HepG2 (cell line): ENCODE measurements around the gene NELFB. TPM values are rescaled to one million over a fixed set of nuclear protein-coding genes. Genes with fewer than 3 reads are reported as not detected.
A peak's percentile ranks its signal among the peaks of the same experiment; 100 is the strongest.

Source experiments
- ATAC-seq: fragments of 200-7000 bp; cut with Tn5 transposase; 3 replicates; pipeline ENCODE4 v1.9.1; 2020; ENCODE audit warnings: mild to moderate bottlenecking, moderate library complexity
- BruUV-seq: library from RNA; stranded (reverse); fragments of 400-500 nt; replicated peaks from 2 replicates; lab custom pipeline; 2021; lab: Mats Ljungman, UMichigan
- CTCF ChIA-PET: fragments of 300-600 bp; formaldehyde crosslinking; extraction: SDS; loops from one replicate; lab custom pipeline; 2021; ENCODE audit warnings: low total read pairs, inconsistent platforms, low intra/inter-chr PET ratio; lab: Yijun Ruan, JAX
- POLR2A ChIA-PET: fragments of 350-600 bp; sonication (Branson Sonifier 250); formaldehyde crosslinking; loops from one replicate; lab custom pipeline; 2020; ENCODE audit warnings: antibody characterized with exemption, inconsistent platforms; lab: Yijun Ruan, JAX
- DNase-seq: peaks from one replicate; pipeline ENCODE4 v3.0.0-alpha.2; 2015; ENCODE audit warnings: low spot score
- FAIRE-seq: peaks from 3 replicates; lab custom pipeline; 2011; peaks lifted over from hg19 to GRCh38; lab: Jason Lieb, UNC
- H2AFZ ChIP-seq: one replicate; pipeline ENCODE4 v1.6.1; 2011; ENCODE audit warnings: low read length, inconsistent platforms
- H3K27ac ChIP-seq: fragments of 300-600 bp; 3 replicates; pipeline ENCODE4 v1.8.0; 2011; ENCODE audit warnings: mixed run types, mild to moderate bottlenecking, mixed read lengths, low read length, inconsistent platforms; ENCODE audit not compliant: insufficient read depth; ENCODE audit errors: extremely low read length
- H3K27me3 ChIP-seq, 2 experiments: fragments of 200-600 bp in 1 of 2; 2 replicates in 1 of 2; 3 replicates in 1 of 2; pipeline versions ENCODE4 v1.6.0 to v1.8.0; 2011; ENCODE audit warnings: low read length in 2 of 2, mild to moderate bottlenecking in 2 of 2, moderate library complexity in 2 of 2, inconsistent platforms in 1 of 2; ENCODE audit not compliant: insufficient read depth in 2 of 2, control insufficient read depth in 1 of 2
- H3K36me3 ChIP-seq, 2 experiments: fragments of 200-600 bp in 1 of 2; replicated peaks in 1 of 2; 2 replicates in 1 of 2; 3 replicates in 1 of 2; pipeline versions ENCODE4 v1.5.1 to v1.8.0; 2011; ENCODE audit warnings: low read length in 2 of 2, inconsistent platforms in 1 of 2; ENCODE audit not compliant: insufficient read depth in 2 of 2, control insufficient read depth in 1 of 2
- H3K4me1 ChIP-seq: 2 replicates; pipeline ENCODE4 v1.5.1; 2012; ENCODE audit warnings: low read length, inconsistent platforms; ENCODE audit not compliant: insufficient read depth
- H3K4me2 ChIP-seq: 2 replicates; pipeline ENCODE4 v1.6.0; 2011; ENCODE audit warnings: low read depth, low read length, inconsistent platforms
- H3K4me3 ChIP-seq, 3 experiments: fragments of 200-600 bp in 1 of 3; sonication (generic), shearing (Covaris generic) in 1 of 3; replicated peaks in 1 of 3; 2 replicates each; pipeline ENCODE4 v1.5.1; 2011 to 2016; ENCODE audit warnings: low read length in 3 of 3, inconsistent platforms in 2 of 3, low read depth in 2 of 3, mild to moderate bottlenecking in 2 of 3, control low read depth in 1 of 3, mixed read lengths in 1 of 3; ENCODE audit not compliant: insufficient read depth in 1 of 3
- H3K79me2 ChIP-seq: one replicate; pipeline ENCODE4 v1.6.1; 2011; ENCODE audit warnings: low read length, inconsistent platforms; ENCODE audit not compliant: insufficient read depth
- H3K9ac ChIP-seq: 2 replicates; pipeline ENCODE4 v1.6.0; 2011; ENCODE audit warnings: mild to moderate bottlenecking, low read depth, low read length, inconsistent platforms; ENCODE audit not compliant: insufficient read depth
- H3K9me3 ChIP-seq: 2 replicates; pipeline ENCODE4 v1.5.1; 2012; ENCODE audit warnings: mild to moderate bottlenecking, low read length
- H4K20me1 ChIP-seq: 2 replicates; pipeline ENCODE4 v1.6.0; 2011; ENCODE audit warnings: inconsistent platforms, mild to moderate bottlenecking, low read length, moderate library complexity; ENCODE audit not compliant: insufficient read depth
- AGO2 ChIP-seq: fragments of 200-400 bp; formaldehyde crosslinking; optimal IDR thresholded peaks from 2 replicates; pipeline ENCODE3; 2017; ENCODE audit warnings: mild to moderate bottlenecking, low read depth, low read length, moderate library complexity
- AKAP8 ChIP-seq: sonication (generic); formaldehyde crosslinking; IDR thresholded peaks from 2 replicates; pipeline ENCODE4 v1.5.1; 2020; ENCODE audit warnings: mild to moderate bottlenecking, missing genetic modification reagents
- ATAD3A ChIP-seq: sonication (generic); formaldehyde crosslinking; IDR thresholded peaks from 2 replicates; pipeline ENCODE4 v1.4.0; 2020; ENCODE audit warnings: missing genetic modification reagents
- GFI1 ChIP-seq: sonication (generic); formaldehyde crosslinking; IDR thresholded peaks from 2 replicates; pipeline ENCODE4 v1.5.0; 2020; ENCODE audit warnings: missing genetic modification reagents, mild to moderate bottlenecking, borderline replicate concordance
- HOXA3 ChIP-seq: sonication (generic); formaldehyde crosslinking; IDR thresholded peaks from 2 replicates; pipeline ENCODE4 v1.5.0; 2020; ENCODE audit warnings: missing genetic modification reagents
- MYNN ChIP-seq: sonication (generic); formaldehyde crosslinking; IDR thresholded peaks from 2 replicates; pipeline ENCODE4 v1.4.0; 2020; ENCODE audit warnings: mild to moderate bottlenecking, low read depth, missing genetic modification reagents
- PHF8 ChIP-seq: sonication (generic); formaldehyde crosslinking; IDR thresholded peaks from 2 replicates; pipeline ENCODE4 v1.5.0; 2020; ENCODE audit warnings: missing genetic modification reagents
- RBFOX2 ChIP-seq: fragments of 200-400 bp; formaldehyde crosslinking; IDR thresholded peaks from 2 replicates; pipeline ENCODE4 v1.6.1; 2017; ENCODE audit warnings: low read depth, mild to moderate bottlenecking, low read length
- ZC3H13 ChIP-seq: sonication (generic); formaldehyde crosslinking; IDR thresholded peaks from 2 replicates; pipeline ENCODE4 v1.8.1; 2023; ENCODE audit warnings: mild to moderate bottlenecking, missing genetic modification reagents, moderate library complexity
- ZFY ChIP-seq: sonication (generic); formaldehyde crosslinking; IDR thresholded peaks from 2 replicates; pipeline ENCODE4 v1.4.0; 2020; ENCODE audit warnings: missing genetic modification reagents
- ZNF552 ChIP-seq: sonication (generic); formaldehyde crosslinking; IDR thresholded peaks from 2 replicates; pipeline ENCODE4 v1.9.0; 2022; ENCODE audit warnings: missing genetic modification reagents, mild to moderate bottlenecking, borderline replicate concordance
- WGBS: methylation state at CpG from one replicate; pipeline ENCODE4 v1.1.6; 2017; ENCODE audit warnings: low lambda C conversion rate; 5-methylcytosine and 5-hydroxymethylcytosine counted together
- in situ Hi-C: cut with HindIII; loops from 2 replicates; pipeline ENCODE4 v1.10.0; 2017; ENCODE audit warnings: low pct_unique_long_range_greater_than_20kb; ENCODE audit not compliant: extremely low pct_ligation_motif_present
- intact Hi-C: fragments of 100-400 bp; cut with micrococcal nuclease; formaldehyde crosslinking; loops from one replicate; pipeline ENCODE4 v1.10.0; 2022; ENCODE audit not compliant: unreplicated experiment
- polyA plus RNA-seq, 8 experiments: library from polyadenylated mRNA; depleted of rRNA in 3 of 8; stranded (reverse) in 7 of 8; unstranded in 1 of 8; fragments of >200 nt; fragmentation: Illumina TruSeq in 4 of 8; extraction: Trizol in 4 of 8; gene quantifications; 2 replicates each; pipeline versions ENCODE4 v1.2.1 to v1.2.3, GENCODE V29; 2011 to 2016; ENCODE audit warnings: low read depth in 4 of 8, missing spikeins in 1 of 8, mixed read lengths in 1 of 8; ENCODE audit not compliant: insufficient read depth in 1 of 8
- total RNA-seq, 5 experiments: library from RNA; depleted of rRNA; stranded (reverse); fragments of >200 nt; fragmentation: Illumina TruSeq; extraction: Trizol; gene quantifications; 2 replicates each; pipeline ENCODE4 v1.2.3, GENCODE V29; 2016; ENCODE audit warnings: low read depth in 1 of 5
- TF ChIP-seq, protein P1 (sequence below): conservative IDR thresholded peaks from 2 replicates; pipeline ENCODE4 v1.6.1; 2018; ENCODE audit warnings: missing genetic modification reagents

NELFB gene
- total and polyA plus RNA-seq, 2 of the 13 experiments (the other 11 are each of a cell fraction or from before 2014, with no cell fraction given) = 26.5 to 45.8 TPM

DNA sequence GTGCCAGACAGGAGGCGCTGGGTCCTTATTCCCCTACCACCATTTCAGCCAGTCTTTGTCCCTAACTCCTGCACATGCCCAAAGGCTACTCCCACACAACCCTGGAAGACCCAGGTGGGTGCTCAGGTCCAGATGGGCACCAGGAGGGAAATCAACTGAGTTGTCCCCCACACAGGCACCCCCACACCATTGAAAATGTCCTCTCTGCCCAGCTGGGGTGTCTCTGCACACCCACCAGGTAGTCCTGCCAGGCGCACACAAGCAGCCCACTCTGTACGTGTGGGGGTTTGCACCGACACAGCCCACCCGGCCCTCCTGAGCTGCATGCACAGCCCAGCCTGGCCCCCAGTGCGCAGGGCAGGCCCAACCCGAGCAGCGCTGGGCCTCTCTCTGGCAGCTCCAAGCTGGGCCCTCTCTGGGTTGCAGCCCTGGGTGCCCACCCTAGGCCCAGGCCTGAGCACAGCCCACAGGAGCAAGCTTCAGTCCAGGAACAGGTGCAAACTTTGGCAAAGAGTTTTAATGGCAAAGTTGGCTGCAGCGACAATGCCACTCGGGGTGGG lies 35.3 kb upstream of the NELFB start:
- no peak overlapping the region for H3K9ac ChIP-seq
- H3K36me3 ChIP-seq = no peaks in the 10 kb centered on the region
- peaks cover 3% of the 10 kb centered on the region for H3K79me2 ChIP-seq
- no peaks in the 10 kb centered on the region; a peak in 1 of 5 replicates for H3K27me3 ChIP-seq
- H3K4me1 ChIP-seq = peaks cover 45% of the 10 kb centered on the region
- BruUV-seq = no TSS peak
- intact Hi-C loops (no loop called here), in situ Hi-C loops (no loop called here)
- POLR2A ChIA-PET = interaction anchor here (0.6 to 13.4 kb wide), 6 partner anchors 15 to 92 kb away, joined by 3 to 225 read pairs (median 8); partner anchors contain the start of genes NDOR1, TMEM203, TPRN and TUBB4B
- no peak for TF ChIP-seq ATAD3A (CRISPR knock-in tag)
- TF ChIP-seq MYNN = no peak
- peak; percentile 73 for TF ChIP-seq AGO2
- TF ChIP-seq, protein P1, sequence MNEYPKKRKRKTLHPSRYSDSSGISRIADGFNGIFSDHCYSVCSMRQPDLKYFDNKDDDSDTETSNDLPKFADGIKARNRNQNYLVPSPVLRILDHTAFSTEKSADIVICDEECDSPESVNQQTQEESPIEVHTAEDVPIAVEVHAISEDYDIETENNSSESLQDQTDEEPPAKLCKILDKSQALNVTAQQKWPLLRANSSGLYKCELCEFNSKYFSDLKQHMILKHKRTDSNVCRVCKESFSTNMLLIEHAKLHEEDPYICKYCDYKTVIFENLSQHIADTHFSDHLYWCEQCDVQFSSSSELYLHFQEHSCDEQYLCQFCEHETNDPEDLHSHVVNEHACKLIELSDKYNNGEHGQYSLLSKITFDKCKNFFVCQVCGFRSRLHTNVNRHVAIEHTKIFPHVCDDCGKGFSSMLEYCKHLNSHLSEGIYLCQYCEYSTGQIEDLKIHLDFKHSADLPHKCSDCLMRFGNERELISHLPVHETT (CRISPR knock-in tag) = no peak
- no peak for TF ChIP-seq AKAP8 (CRISPR knock-in tag)
- no peak for TF ChIP-seq ZNF552 (CRISPR knock-in tag)
- peak; percentile 93 for TF ChIP-seq ZC3H13
- no peak for TF ChIP-seq HOXA3 (CRISPR knock-in tag)
- no peak for TF ChIP-seq GFI1
- TF ChIP-seq RBFOX2 = peak; percentile 19; the same call in 1 of the 2 replicates
- TF ChIP-seq ZFY = 0 out of 2 replicates have a peak, but pooled peaks have one; percentile 20
- no peak for TF ChIP-seq PHF8 (CRISPR knock-in tag)
- TF ChIP-seq, all 625 proteins: peak for 4
- CTCF ChIA-PET = no interaction called here
- Histone ChIP-seq H3K27ac (no peak overlapping the region), H3K4me3 (no peak overlapping the region), H4K20me1 (peaks cover 4% of the 10 kb centered on the region; the same call in 1 of the 2 replicates), H2AFZ (no peak overlapping the region), H3K9me3 (no peaks in the 10 kb centered on the region), H3K4me2 (no peak overlapping the region)
- no peak for FAIRE-seq
- ATAC-seq = no peak
- no peak for DNase-seq
- 96% methylated on average over 5 of the region's 10 CpGs for WGBS
